SK-N-SH (cell line): Measurements from ENCODE around the gene CCDC174. TPM values are rescaled to one million over a fixed set of nuclear protein-coding genes. Genes with fewer than 3 reads are reported as not detected.

Source experiments
- CTCF ChIA-PET: fragments of 300-600, 350-600 bp; formaldehyde crosslinking; extraction: SDS; loops from one replicate; lab custom pipeline; 2021; lab: Yijun Ruan, JAX
- POLR2A ChIA-PET: fragments of 350-600 bp; sonication (Branson Sonifier 250); formaldehyde crosslinking; extraction: SDS; loops from one replicate; lab custom pipeline; 2020; ENCODE audit warnings: antibody characterized with exemption, inconsistent platforms; lab: Yijun Ruan, JAX
- DNase-seq: peaks from one replicate; pipeline ENCODE4 v3.0.0; 2012
- H2AFZ ChIP-seq: fragments of 200-600 bp; sonication (generic); 2 replicates; pipeline ENCODE4 v1.8.1; 2016; ENCODE audit warnings: antibody characterized with exemption, mild to moderate bottlenecking, low read depth
- H3F3A ChIP-seq: fragments of 200-600 bp; sonication (generic); replicated peaks from 2 replicates; pipeline ENCODE3; 2016; ENCODE audit warnings: antibody characterized with exemption, mild to moderate bottlenecking; ENCODE audit not compliant: insufficient read depth
- H3K27ac ChIP-seq, 2 experiments: fragments of 200-500 bp in 1 of 2; fragments of 200-600 bp in 1 of 2; sonication (Bioruptor generic) in 1 of 2; sonication (generic), shearing (Covaris generic) in 1 of 2; 2 replicates each; pipeline versions ENCODE4 v1.5.1 to v1.6.1; 2014 to 2016; ENCODE audit warnings: low read depth in 2 of 2, inconsistent platforms in 1 of 2, low read length in 1 of 2, mild to moderate bottlenecking in 1 of 2, mixed read lengths in 1 of 2
- H3K27me3 ChIP-seq: fragments of 200-600 bp; sonication (generic), shearing (Covaris generic); 2 replicates; pipeline ENCODE4 v1.6.1; 2016; ENCODE audit warnings: mixed run types; ENCODE audit not compliant: insufficient read depth
- H3K36me3 ChIP-seq, 2 experiments: fragments of 200-500 bp in 1 of 2; fragments of 200-600 bp in 1 of 2; sonication (Bioruptor generic) in 1 of 2; sonication (generic) in 1 of 2; replicated peaks in 1 of 2; 2 replicates each; pipeline versions ENCODE3 to v1.5.1; 2014 to 2016; ENCODE audit warnings: low read length in 1 of 2, mild to moderate bottlenecking in 1 of 2; ENCODE audit not compliant: insufficient read depth in 2 of 2, control insufficient read depth in 1 of 2
- H3K4me1 ChIP-seq, 2 experiments: fragments of 200-500 bp in 1 of 2; fragments of 200-600 bp in 1 of 2; sonication (Bioruptor generic) in 1 of 2; sonication (generic), shearing (Covaris generic) in 1 of 2; 2 replicates each; pipeline versions ENCODE4 v1.5.1 to v1.6.1; 2014 to 2016; ENCODE audit warnings: low read depth in 1 of 2, low read length in 1 of 2, mixed run types in 1 of 2; ENCODE audit not compliant: insufficient read depth in 2 of 2, control insufficient read depth in 1 of 2
- H3K4me2 ChIP-seq: fragments of 200-600 bp; sonication (generic), shearing (Covaris generic); 2 replicates; pipeline ENCODE4 v1.6.1; 2017; ENCODE audit warnings: mixed run types
- H3K4me3 ChIP-seq, 2 experiments: fragments of 200-500 bp in 1 of 2; fragments of 200-600 bp in 1 of 2; sonication (Bioruptor generic) in 1 of 2; sonication (generic), shearing (Covaris generic) in 1 of 2; 2 replicates each; pipeline versions ENCODE4 v1.5.1 to v1.8.1; 2014 to 2016; ENCODE audit warnings: low read depth in 2 of 2, inconsistent platforms in 1 of 2, low read length in 1 of 2, mild to moderate bottlenecking in 1 of 2, mixed read lengths in 1 of 2, moderate library complexity in 1 of 2
- H3K79me2 ChIP-seq: fragments of 200-600 bp; sonication (generic); 2 replicates; pipeline ENCODE4 v1.8.1; 2017; ENCODE audit warnings: mild to moderate bottlenecking; ENCODE audit not compliant: insufficient read depth
- H3K9ac ChIP-seq: fragments of 200-600 bp; sonication (generic); 2 replicates; pipeline ENCODE4 v1.6.1; 2017; ENCODE audit warnings: mixed run types
- H3K9me2 ChIP-seq: fragments of 200-600 bp; sonication (generic); 2 replicates; pipeline ENCODE4 v1.6.1; 2017; ENCODE audit warnings: mixed run types
- H3K9me3 ChIP-seq: fragments of 200-600 bp; sonication (generic); 2 replicates; pipeline ENCODE4 v1.6.1; 2017; ENCODE audit warnings: mixed run types, mild to moderate bottlenecking, moderate library complexity
- H4K20me1 ChIP-seq: fragments of 200-600 bp; sonication (generic); 2 replicates; pipeline ENCODE4 v1.6.1; 2017; ENCODE audit warnings: mild to moderate bottlenecking, mixed run types; ENCODE audit not compliant: insufficient read depth
- CTCF ChIP-seq: fragments of 200-600 bp; sonication (generic); IDR thresholded peaks from 2 replicates; pipeline ENCODE4 v1.6.1; 2017; ENCODE audit warnings: antibody characterized with exemption, mild to moderate bottlenecking, moderate library complexity
- ELF1 ChIP-seq: IDR thresholded peaks from 2 replicates; pipeline ENCODE4 v1.4.0; 2012
- EP300 ChIP-seq, 2 experiments: IDR thresholded peaks; 2 replicates each; pipeline versions ENCODE4 v1.4.0 to v1.6.1; 2012; ENCODE audit warnings: borderline replicate concordance in 1 of 2, low read depth in 1 of 2, low read length in 1 of 2
- FOSL2 ChIP-seq: IDR thresholded peaks from 2 replicates; pipeline ENCODE4 v1.4.0; 2012; ENCODE audit warnings: low read depth, mild to moderate bottlenecking, moderate library complexity, borderline replicate concordance
- GABPA ChIP-seq: IDR thresholded peaks from 2 replicates; pipeline ENCODE4 v1.4.0; 2012; ENCODE audit warnings: low read depth, mild to moderate bottlenecking
- MXI1 ChIP-seq: IDR thresholded peaks from 2 replicates; pipeline ENCODE4 v1.6.1; 2012; ENCODE audit warnings: mild to moderate bottlenecking, low read depth, low read length, improper control_type of control experiment
- NFIC ChIP-seq: IDR thresholded peaks from 2 replicates; pipeline ENCODE4 v1.4.0; 2012; ENCODE audit warnings: borderline replicate concordance
- REST ChIP-seq: IDR thresholded peaks from 2 replicates; pipeline ENCODE4 v1.6.1; 2012; ENCODE audit warnings: mild to moderate bottlenecking, low read depth, low read length, moderate library complexity
- RFX5 ChIP-seq: IDR thresholded peaks from 2 replicates; pipeline ENCODE4 v1.6.1; 2012; ENCODE audit warnings: mild to moderate bottlenecking, improper control_type of control experiment, low read length
- RXRA ChIP-seq: IDR thresholded peaks from 2 replicates; pipeline ENCODE4 v1.4.0; 2012; ENCODE audit warnings: low read depth, mild to moderate bottlenecking, borderline replicate concordance
- SIN3A ChIP-seq: IDR thresholded peaks from 2 replicates; pipeline ENCODE4 v1.6.1; 2012; ENCODE audit warnings: low read depth, mild to moderate bottlenecking, low read length, moderate library complexity, borderline replicate concordance
- USF2 ChIP-seq: fragments of 150-350 bp; IDR thresholded peaks from 2 replicates; pipeline ENCODE4 v1.6.1; 2017; ENCODE audit warnings: antibody characterized with exemption, low read length, low read depth, borderline replicate concordance
- WGBS: methylation state at CpG from one replicate; pipeline ENCODE4 v1.1.6; 2017; ENCODE audit warnings: low lambda C conversion rate; 5-methylcytosine and 5-hydroxymethylcytosine counted together
- polyA plus RNA-seq, 3 experiments: library from polyadenylated mRNA; depleted of rRNA; stranded (reverse); fragments of >200 nt; gene quantifications; 2 replicates each; pipeline ENCODE4 v1.2.3, GENCODE V29; 2012

CCDC174 gene
- polyA plus RNA-seq, 1 of the 3 experiments (the other 2 are of a cell fraction): 6.6 TPM

GRCh38 chr3:14646131-14646573 is 5.4 kb upstream of the CCDC174 start:
- no peak overlapping the region for H3K9ac ChIP-seq
- CTCF ChIA-PET: no interaction called here
- 86% methylated on average over 6 of the region's 6 CpGs for WGBS

More at GRCh38 chr3:14646131-14646573, 5.4 kb upstream of the CCDC174 start:
- H3K4me2 ChIP-seq: no peak overlapping the region
- H3K4me3 ChIP-seq: no peak overlapping the region
- H3K9me3 ChIP-seq: no peaks in the 10 kb centered on the region
- no peak overlapping the region for H2AFZ ChIP-seq
- POLR2A ChIA-PET: no interaction called here
- H3K27ac ChIP-seq: no peak overlapping the region
- peaks cover 0 to 7% of the 10 kb centered on the region in 2 experiments; a peak in 1 of 4 replicates for H3K4me1 ChIP-seq
- no peaks in the 10 kb centered on the region for H3K36me3 ChIP-seq
- peaks cover 7% of the 10 kb centered on the region; the same call in 1 of the 2 replicates for H3K27me3 ChIP-seq
- no peaks in the 10 kb centered on the region for H3K9me2 ChIP-seq
- no peaks in the 10 kb centered on the region for H4K20me1 ChIP-seq
- H3K79me2 ChIP-seq: peaks cover 4% of the 10 kb centered on the region; the same call in 1 of the 2 replicates
- TF ChIP-seq CTCF (no peak), SIN3A (no peak), EP300 (IDR thresholded peaks at IDR 0.05; ENCODE audit: borderline replicate concordance in 1 of 2, low read depth in 1 of 2, low read length in 1 of 2) (no peak), RFX5 (no peak), ELF1 (no peak), FOSL2 (no peak), REST (no peak), RXRA (no peak), NFIC (no peak), GABPA (no peak), MXI1 (no peak), USF2 (no peak)
- H3F3A ChIP-seq: peaks cover 4% of the 10 kb centered on the region
- no peak for DNase-seq
